Skeletal muscle tissue (tissue), 4 donors: Measurements from ENCODE around the gene TLR6. TPM values are rescaled to one million over a fixed set of nuclear protein-coding genes. Genes with fewer than 3 reads are reported as not detected.

Experiments used
- H3K27ac ChIP-seq: one replicate; pipeline ENCODE4 v1.7.0; 2013; ENCODE audit warnings: mild to moderate bottlenecking, low read depth, low read length, inconsistent platforms
- H3K27me3 ChIP-seq, 3 donors: one replicate each; pipeline ENCODE4 v1.7.0; 2013; ENCODE audit warnings: low read length in 3 of 3; ENCODE audit not compliant: control insufficient read depth in 3 of 3, insufficient read depth in 3 of 3
- H3K36me3 ChIP-seq, 3 donors: one replicate each; pipeline ENCODE4 v1.7.0; 2013; ENCODE audit warnings: low read length in 3 of 3; ENCODE audit not compliant: control insufficient read depth in 3 of 3, insufficient read depth in 3 of 3
- H3K4me1 ChIP-seq, 3 donors: one replicate each; pipeline ENCODE4 v1.7.0; 2013; ENCODE audit warnings: low read length in 3 of 3, mild to moderate bottlenecking in 3 of 3; ENCODE audit not compliant: control insufficient read depth in 3 of 3, insufficient read depth in 3 of 3
- H3K4me3 ChIP-seq, 3 donors: one replicate each; pipeline ENCODE4 v1.7.0; 2013; ENCODE audit warnings: low read length in 3 of 3
- H3K9ac ChIP-seq, 3 donors: one replicate each; pipeline ENCODE4 v1.7.0; 2013; ENCODE audit warnings: low read length in 3 of 3, mild to moderate bottlenecking in 3 of 3, moderate library complexity in 2 of 3, low read depth in 1 of 3
- H3K9me3 ChIP-seq, 3 donors: one replicate each; pipeline ENCODE4 v1.7.0; 2013; ENCODE audit warnings: low read length in 3 of 3; ENCODE audit not compliant: control insufficient read depth in 3 of 3
- total RNA-seq: library from RNA; depleted of rRNA; stranded (reverse); fragments of >200 nt; gene quantifications from one replicate; pipeline ENCODE4 v1.2.3, GENCODE V29; 2014
- donor health status: Osteomylitis.

Gene TLR6
- total RNA-seq, 1 donor from 2014 or later, result 1.0 TPM

- Histone ChIP-seq H3K27ac (no peak overlapping the region), H3K4me3 (no peak overlapping the region), H3K4me1 (no peaks in the 10 kb centered on the region), H3K9ac (no peak overlapping the region), H3K9me3 (no peaks in the 10 kb centered on the region), H3K27me3 (no peaks in the 10 kb centered on the region), H3K36me3 (peaks cover 10 to 27% (median 22%) of the 10 kb centered on the region in 3 donors)
These were observed 37.8 kb upstream of the TLR6 start for GRCh38 chr4:38894322-38894982.

- Histone ChIP-seq H3K4me1 (no peaks in the 10 kb centered on the region), H3K9ac (no peak overlapping the region)
These were observed 34.7 kb upstream of the TLR6 start for GRCh38 chr4:38891051-38891983.

GRCh38 chr4:38889143-38889542 lies 32.5 kb upstream of the TLR6 start:
- no peaks in the 10 kb centered on the region for H3K9me3 ChIP-seq
- H3K27ac ChIP-seq, result peak overlapping the region; percentile 16
- H3K27me3 ChIP-seq, result no peaks in the 10 kb centered on the region
- H3K9ac ChIP-seq, result no peak overlapping the region
- H3K4me1 ChIP-seq, result no peaks in the 10 kb centered on the region
- H3K4me3 ChIP-seq, result no peak overlapping the region
- H3K36me3 ChIP-seq, result peaks cover 6 to 14% (median 7%) of the 10 kb centered on the region in 3 donors

More at GRCh38 chr4:38891051-38891983, 34.7 kb upstream of the TLR6 start:
- no peaks in the 10 kb centered on the region for H3K9me3 ChIP-seq
- H3K27me3 ChIP-seq, result no peaks in the 10 kb centered on the region
- H3K4me3 ChIP-seq, result no peak overlapping the region
- no peak overlapping the region for H3K27ac ChIP-seq
- peaks cover 7 to 18% (median 18%) of the 10 kb centered on the region in 3 donors for H3K36me3 ChIP-seq

- no peak overlapping the region for H3K4me3 ChIP-seq
- no peak overlapping the region for H3K27ac ChIP-seq
- H3K36me3 ChIP-seq, result peaks cover 0 to 6% (median 3%) of the 10 kb centered on the region in 3 donors
- H3K4me1 ChIP-seq, result no peaks in the 10 kb centered on the region
- no peaks in the 10 kb centered on the region for H3K27me3 ChIP-seq
- H3K9me3 ChIP-seq, result no peaks in the 10 kb centered on the region
- no peak overlapping the region for H3K9ac ChIP-seq
These were observed 27.6 kb upstream of the TLR6 start for GRCh38 chr4:38884254-38884653.

GRCh38 chr4:38876636-38877035 lies 20.0 kb upstream of the TLR6 start:
- H3K4me3 ChIP-seq, result no peak overlapping the region
- H3K9me3 ChIP-seq, result no peaks in the 10 kb centered on the region
- no peak overlapping the region for H3K27ac ChIP-seq
- H3K36me3 ChIP-seq, result peaks cover 7 to 25% (median 9%) of the 10 kb centered on the region in 3 donors
- H3K27me3 ChIP-seq, result no peaks in the 10 kb centered on the region
- no peak overlapping the region for H3K9ac ChIP-seq
- H3K4me1 ChIP-seq, result peaks cover 0 to 3% (median 0%) of the 10 kb centered on the region in 3 donors

GRCh38 chr4:38873290-38873944 lies 16.8 kb upstream of the TLR6 start:
- Histone ChIP-seq H3K4me3 (no peak overlapping the region), H3K27me3 (no peaks in the 10 kb centered on the region), H3K27ac (no peak overlapping the region), H3K36me3 (peaks cover 2 to 17% (median 10%) of the 10 kb centered on the region in 3 donors), H3K4me1 (peaks cover 10 to 19% (median 16%) of the 10 kb centered on the region in 3 donors), H3K9me3 (no peaks in the 10 kb centered on the region), H3K9ac (no peak overlapping the region)

GRCh38 chr4:38872620-38873019 lies 16.0 kb upstream of the TLR6 start:
- H3K27me3 ChIP-seq, result no peaks in the 10 kb centered on the region
- H3K27ac ChIP-seq, result no peak overlapping the region
- H3K9me3 ChIP-seq, result no peaks in the 10 kb centered on the region
- H3K9ac ChIP-seq, result no peak overlapping the region
- H3K4me1 ChIP-seq, result peaks cover 14 to 22% (median 20%) of the 10 kb centered on the region in 3 donors
- no peak overlapping the region for H3K4me3 ChIP-seq
- H3K36me3 ChIP-seq, result peaks cover 2 to 11% (median 5%) of the 10 kb centered on the region in 3 donors

GRCh38 chr4:38871593-38871992 lies 15.0 kb upstream of the TLR6 start:
- H3K27me3 ChIP-seq, result no peaks in the 10 kb centered on the region
- H3K9me3 ChIP-seq, result no peaks in the 10 kb centered on the region
- H3K4me3 ChIP-seq, result no peak overlapping the region
- H3K27ac ChIP-seq, result no peak overlapping the region
- peaks cover 0 to 8% (median 5%) of the 10 kb centered on the region in 3 donors for H3K36me3 ChIP-seq
- H3K4me1 ChIP-seq, result peaks cover 14 to 27% (median 23%) of the 10 kb centered on the region in 3 donors
- H3K9ac ChIP-seq, result no peak overlapping the region

- Histone ChIP-seq H3K9ac (peak overlapping the region in 1 of 3 donors; percentile 8), H3K9me3 (no peaks in the 10 kb centered on the region), H3K27ac (no peak overlapping the region), H3K4me3 (no peak overlapping the region), H3K4me1 (peaks cover 14 to 27% (median 23%) of the 10 kb centered on the region in 3 donors), H3K36me3 (peaks cover 0 to 8% (median 5%) of the 10 kb centered on the region in 3 donors), H3K27me3 (no peaks in the 10 kb centered on the region)
These were observed 13.6 kb upstream of the TLR6 start for GRCh38 chr4:38870098-38870808.
